HUES48 (cell line): ENCODE measurements around the gene BABAM2.

Experiments
- H3K27ac ChIP-seq: one replicate; pipeline ENCODE4 v1.7.0; 2013; ENCODE audit warnings: low read depth, low read length, inconsistent platforms
- H3K27me3 ChIP-seq: 2 replicates; pipeline ENCODE4 v1.6.1; 2013; ENCODE audit warnings: mild to moderate bottlenecking, low read length; ENCODE audit not compliant: control insufficient read depth, insufficient read depth
- H3K36me3 ChIP-seq: 2 replicates; pipeline ENCODE4 v1.6.1; 2013; ENCODE audit warnings: low read length; ENCODE audit not compliant: control insufficient read depth, insufficient read depth
- H3K4me1 ChIP-seq: 2 replicates; pipeline ENCODE4 v1.6.1; 2013; ENCODE audit warnings: mild to moderate bottlenecking, low read length; ENCODE audit not compliant: control insufficient read depth, insufficient read depth
- H3K4me3 ChIP-seq: 2 replicates; pipeline ENCODE4 v1.5.1; 2013; ENCODE audit warnings: mild to moderate bottlenecking, low read depth, low read length
- H3K9ac ChIP-seq: 2 replicates; pipeline ENCODE4 v1.6.1; 2013; ENCODE audit warnings: mild to moderate bottlenecking, low read depth, low read length, moderate library complexity
- H3K9me3 ChIP-seq: 2 replicates; pipeline ENCODE4 v1.6.1; 2013; ENCODE audit warnings: low read length; ENCODE audit not compliant: control insufficient read depth, insufficient read depth

The BABAM2 gene

GRCh38 chr2:28338831-28339321, 448.3 kb downstream of the BABAM2 start:
- H3K27me3 ChIP-seq: no peaks in the 10 kb centered on the region
- H3K27ac ChIP-seq: peak overlapping the region; percentile 26
- H3K36me3 ChIP-seq: no peaks in the 10 kb centered on the region
- H3K4me1 ChIP-seq: peaks cover 18% of the 10 kb centered on the region
- H3K9me3 ChIP-seq: no peaks in the 10 kb centered on the region
- no peak overlapping the region for H3K9ac ChIP-seq
- H3K4me3 ChIP-seq: no peak overlapping the region

GRCh38 chr2:28339516-28340175, 449.1 kb downstream of the BABAM2 start:
- H3K36me3 ChIP-seq: no peaks in the 10 kb centered on the region
- H3K27me3 ChIP-seq: no peaks in the 10 kb centered on the region
- H3K27ac ChIP-seq: no peak overlapping the region
- peaks cover 18% of the 10 kb centered on the region for H3K4me1 ChIP-seq
- H3K9me3 ChIP-seq: no peaks in the 10 kb centered on the region
- H3K4me3 ChIP-seq: no peak overlapping the region
- no peak overlapping the region for H3K9ac ChIP-seq

GRCh38 chr2:28340312-28341202, 450.0 kb downstream of the BABAM2 start:
- Histone ChIP-seq H3K4me3 (no peak overlapping the region), H3K27ac (no peak overlapping the region), H3K36me3 (no peaks in the 10 kb centered on the region), H3K27me3 (no peaks in the 10 kb centered on the region), H3K9ac (no peak overlapping the region), H3K4me1 (peaks cover 18% of the 10 kb centered on the region), H3K9me3 (no peaks in the 10 kb centered on the region)

GRCh38 chr2:28341208-28341891, 450.8 kb downstream of the BABAM2 start:
- H3K27me3 ChIP-seq: no peaks in the 10 kb centered on the region
- no peaks in the 10 kb centered on the region for H3K36me3 ChIP-seq
- no peak overlapping the region for H3K27ac ChIP-seq
- H3K4me1 ChIP-seq: peaks cover 18% of the 10 kb centered on the region
- no peak overlapping the region for H3K9ac ChIP-seq
- H3K9me3 ChIP-seq: no peaks in the 10 kb centered on the region
- no peak overlapping the region for H3K4me3 ChIP-seq

- H3K4me3 ChIP-seq: no peak overlapping the region
- H3K36me3 ChIP-seq: no peaks in the 10 kb centered on the region
- H3K9me3 ChIP-seq: no peaks in the 10 kb centered on the region
- H3K4me1 ChIP-seq: peaks cover 18% of the 10 kb centered on the region
- H3K27ac ChIP-seq: peak overlapping the region; percentile 70
- H3K9ac ChIP-seq: no peak overlapping the region
- no peaks in the 10 kb centered on the region for H3K27me3 ChIP-seq
Measured at GRCh38 chr2:28342081-28342967, 451.8 kb downstream of the BABAM2 start.

- Histone ChIP-seq H3K9me3 (no peaks in the 10 kb centered on the region), H3K4me1 (peaks cover 15% of the 10 kb centered on the region), H3K4me3 (no peak overlapping the region), H3K9ac (no peak overlapping the region), H3K27me3 (no peaks in the 10 kb centered on the region), H3K36me3 (no peaks in the 10 kb centered on the region), H3K27ac (no peak overlapping the region)
Measured at GRCh38 chr2:28343184-28343942, 452.8 kb downstream of the BABAM2 start.

- H3K4me3 ChIP-seq: no peak overlapping the region
- no peaks in the 10 kb centered on the region for H3K27me3 ChIP-seq
- H3K4me1 ChIP-seq: peaks cover 14% of the 10 kb centered on the region
- no peaks in the 10 kb centered on the region for H3K9me3 ChIP-seq
- no peak overlapping the region for H3K27ac ChIP-seq
- H3K36me3 ChIP-seq: no peaks in the 10 kb centered on the region
- H3K9ac ChIP-seq: no peak overlapping the region
Measured at GRCh38 chr2:28343971-28344715, 453.6 kb downstream of the BABAM2 start.

- Histone ChIP-seq H3K9ac (no peak overlapping the region), H3K4me1 (peaks cover 14% of the 10 kb centered on the region), H3K4me3 (no peak overlapping the region), H3K27me3 (no peaks in the 10 kb centered on the region), H3K27ac (no peak overlapping the region), H3K9me3 (no peaks in the 10 kb centered on the region), H3K36me3 (no peaks in the 10 kb centered on the region)
Measured at GRCh38 chr2:28344756-28345373, 454.3 kb downstream of the BABAM2 start.

GRCh38 chr2:28345619-28346018, 455.1 kb downstream of the BABAM2 start:
- Histone ChIP-seq H3K27me3 (no peaks in the 10 kb centered on the region), H3K36me3 (no peaks in the 10 kb centered on the region), H3K4me1 (peaks cover 14% of the 10 kb centered on the region), H3K4me3 (no peak overlapping the region), H3K9me3 (no peaks in the 10 kb centered on the region), H3K27ac (no peak overlapping the region), H3K9ac (no peak overlapping the region)
